Neural cell (in vitro differentiated cells): ENCODE results near the gene CSMD2. TPM values are rescaled to one million over a fixed set of nuclear protein-coding genes. Genes with fewer than 3 reads are reported as not detected.

Experiments used
- H2AFZ ChIP-seq: fragments of 200-600, 300-800 bp; sonication (generic), shearing (Covaris generic); 2 replicates; pipeline ENCODE4 v1.6.0; 2014; ENCODE audit warnings: low read depth, mild to moderate bottlenecking, antibody characterized with exemption, low read length, moderate library complexity
- H3F3A ChIP-seq: fragments of 200-600 bp; shearing (Covaris generic); 2 replicates; pipeline ENCODE4 v1.6.1; 2016; ENCODE audit warnings: mild to moderate bottlenecking, moderate library complexity, mixed read lengths, antibody characterized with exemption, low read length; ENCODE audit not compliant: insufficient read depth, poor library complexity, severe bottlenecking
- H3K27ac ChIP-seq: fragments of 200-600, 300-800 bp; sonication (generic), shearing (Covaris generic); 2 replicates; pipeline ENCODE4 v1.5.1; 2014; ENCODE audit warnings: mild to moderate bottlenecking, low read length, moderate library complexity
- H3K27me3 ChIP-seq: fragments of 300-800, 200-600 bp; sonication (generic), shearing (Covaris generic); 2 replicates; pipeline ENCODE4 v1.6.0; 2014; ENCODE audit warnings: mild to moderate bottlenecking, low read depth, low read length, moderate library complexity; ENCODE audit not compliant: insufficient read depth
- H3K36me3 ChIP-seq: fragments of 300-800, 200-600 bp; sonication (generic), shearing (Covaris generic); 2 replicates; pipeline ENCODE4 v1.5.1; 2014; ENCODE audit warnings: mild to moderate bottlenecking, antibody characterized with exemption, low read length, moderate library complexity; ENCODE audit not compliant: insufficient read depth
- H3K4me2 ChIP-seq: fragments of 300-800, 200-600 bp; sonication (generic), shearing (Covaris generic); 2 replicates; pipeline ENCODE4 v1.6.0; 2014; ENCODE audit warnings: mild to moderate bottlenecking, low read length
- H3K4me3 ChIP-seq: fragments of 300-800, 200-600 bp; sonication (generic), shearing (Covaris generic); 2 replicates; pipeline ENCODE4 v1.5.1; 2014; ENCODE audit warnings: mild to moderate bottlenecking, low read length, moderate library complexity
- H3K79me2 ChIP-seq: fragments of 200-600 bp; shearing (Covaris generic); replicated peaks from 2 replicates; pipeline ENCODE4 v1.6.0; 2014; ENCODE audit warnings: mild to moderate bottlenecking, low read length, moderate library complexity; ENCODE audit not compliant: insufficient read depth
- H3K9ac ChIP-seq: fragments of 300-800, 200-600 bp; sonication (generic), shearing (Covaris generic); 2 replicates; pipeline ENCODE4 v1.6.1; 2016; ENCODE audit warnings: mild to moderate bottlenecking, low read length, mixed read lengths
- H3K9me2 ChIP-seq: fragments of 200-600 bp; shearing (Covaris generic); 2 replicates; pipeline ENCODE4 v1.6.1; 2016; ENCODE audit warnings: mild to moderate bottlenecking, low read length, mixed read lengths; ENCODE audit not compliant: insufficient read depth
- H3K9me3 ChIP-seq: fragments of 200-600, 300-800 bp; sonication (generic), shearing (Covaris generic); 2 replicates; pipeline ENCODE4 v1.6.1; 2016; ENCODE audit warnings: mild to moderate bottlenecking, mixed run types, low read length, moderate library complexity, mixed read lengths
- H4K20me1 ChIP-seq: fragments of 200-600 bp; shearing (Covaris generic); 2 replicates; pipeline ENCODE4 v1.6.1; 2016; ENCODE audit warnings: mild to moderate bottlenecking, mixed run types; ENCODE audit not compliant: insufficient read depth
- EP300 ChIP-seq: fragments of 450-650 bp; conservative IDR thresholded peaks from 2 replicates; pipeline ENCODE4 v1.6.1; 2014; ENCODE audit warnings: antibody characterized with exemption, mild to moderate bottlenecking, moderate library complexity; ENCODE audit not compliant: poor library complexity, severe bottlenecking
- EZH2 ChIP-seq: fragments of 200-600, 300-800 bp; shearing (Covaris generic), sonication (generic); IDR thresholded peaks from 2 replicates; pipeline ENCODE4 v1.6.1; 2014; ENCODE audit warnings: antibody characterized with exemption, low read length, borderline replicate concordance, mild to moderate bottlenecking; ENCODE audit not compliant: insufficient read depth, poor library complexity, severe bottlenecking
- MXI1 ChIP-seq: fragments of 450-650 bp; conservative IDR thresholded peaks from 2 replicates; pipeline ENCODE4 v1.6.1; 2014; ENCODE audit warnings: antibody characterized with exemption, mild to moderate bottlenecking; ENCODE audit not compliant: poor library complexity, severe bottlenecking
- POLR2AphosphoS5 ChIP-seq: IDR thresholded peaks from 2 replicates; pipeline ENCODE4 v1.6.1; 2012
- RAD21 ChIP-seq: fragments of 450-650 bp; conservative IDR thresholded peaks from 2 replicates; pipeline ENCODE4 v1.6.1; 2014; ENCODE audit warnings: antibody characterized with exemption, mild to moderate bottlenecking, moderate library complexity
- SMC3 ChIP-seq: fragments of 450-650 bp; conservative IDR thresholded peaks from 2 replicates; pipeline ENCODE4 v1.6.1; 2014; ENCODE audit warnings: antibody characterized with exemption, mild to moderate bottlenecking, moderate library complexity; ENCODE audit not compliant: poor library complexity
- TAF1 ChIP-seq: IDR thresholded peaks from 2 replicates; pipeline ENCODE4 v1.6.1; 2012; ENCODE audit warnings: low read depth
- polyA plus RNA-seq: library from polyadenylated mRNA; depleted of rRNA; stranded (reverse); fragments of >200 nt; gene quantifications from 2 replicates; pipeline ENCODE4 v1.2.3, GENCODE V29; 2014
- TF ChIP-seq, protein P1 (sequence below): fragments of 450-650 bp; IDR thresholded peaks from 2 replicates; pipeline ENCODE4 v1.5.1; 2014; ENCODE audit warnings: antibody characterized with exemption, mild to moderate bottlenecking, moderate library complexity; ENCODE audit not compliant: poor library complexity, severe bottlenecking
- TF ChIP-seq, protein P2 (sequence below): IDR thresholded peaks from 2 replicates; pipeline ENCODE4 v1.6.1; 2012; ENCODE audit warnings: borderline replicate concordance

CSMD2 gene
- polyA plus RNA-seq, 1 donor from 2014 or later = 9.6 TPM

DNA sequence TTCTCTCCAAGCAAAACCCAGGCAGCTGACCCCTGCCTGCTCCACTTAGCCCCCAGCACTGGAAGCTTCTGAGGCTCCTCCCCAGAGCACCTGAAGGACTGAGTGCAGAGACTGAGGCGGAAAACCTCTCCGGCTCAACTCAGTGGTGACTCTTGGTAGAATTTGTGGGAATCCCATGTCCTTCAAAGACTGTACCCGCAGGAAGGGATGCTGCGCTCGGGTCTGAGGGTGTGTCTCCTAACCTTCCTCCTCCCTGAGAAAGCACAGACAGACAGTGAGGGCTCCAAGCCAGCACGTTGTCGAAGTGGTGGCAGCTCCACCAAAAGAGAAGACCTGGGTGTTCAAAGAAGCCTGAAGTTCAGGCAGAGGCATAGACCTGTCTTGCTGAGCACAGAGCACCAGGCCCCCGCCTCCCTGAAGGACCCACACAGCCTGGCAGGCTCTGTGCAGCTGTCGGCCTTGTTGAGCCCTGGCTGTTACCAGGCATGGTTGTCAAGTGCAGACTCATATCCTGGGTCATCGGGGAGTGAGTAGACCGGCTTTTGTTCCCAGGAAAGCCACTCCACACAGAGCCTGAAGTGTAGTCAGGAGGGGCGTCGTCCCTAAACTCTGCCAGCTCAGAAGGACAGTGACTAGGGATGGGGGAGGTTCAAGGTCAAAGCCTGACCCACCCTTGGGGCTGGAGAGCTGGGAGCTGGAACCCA is 36.7 kb downstream of the CSMD2 start:
- no peaks in the 10 kb centered on the region for H3K9me2 ChIP-seq
- no peak overlapping the region for H3K27ac ChIP-seq
- H3F3A ChIP-seq = no peaks in the 10 kb centered on the region
- no peak overlapping the region for H2AFZ ChIP-seq
- H3K36me3 ChIP-seq = no peaks in the 10 kb centered on the region
- H3K4me2 ChIP-seq = no peak overlapping the region
- H3K4me3 ChIP-seq = no peak overlapping the region
- no peaks in the 10 kb centered on the region for H3K79me2 ChIP-seq
- TF ChIP-seq RAD21 = no peak
- TF ChIP-seq TAF1 = no peak
- no peak for TF ChIP-seq POLR2AphosphoS5
- TF ChIP-seq, protein P1, sequence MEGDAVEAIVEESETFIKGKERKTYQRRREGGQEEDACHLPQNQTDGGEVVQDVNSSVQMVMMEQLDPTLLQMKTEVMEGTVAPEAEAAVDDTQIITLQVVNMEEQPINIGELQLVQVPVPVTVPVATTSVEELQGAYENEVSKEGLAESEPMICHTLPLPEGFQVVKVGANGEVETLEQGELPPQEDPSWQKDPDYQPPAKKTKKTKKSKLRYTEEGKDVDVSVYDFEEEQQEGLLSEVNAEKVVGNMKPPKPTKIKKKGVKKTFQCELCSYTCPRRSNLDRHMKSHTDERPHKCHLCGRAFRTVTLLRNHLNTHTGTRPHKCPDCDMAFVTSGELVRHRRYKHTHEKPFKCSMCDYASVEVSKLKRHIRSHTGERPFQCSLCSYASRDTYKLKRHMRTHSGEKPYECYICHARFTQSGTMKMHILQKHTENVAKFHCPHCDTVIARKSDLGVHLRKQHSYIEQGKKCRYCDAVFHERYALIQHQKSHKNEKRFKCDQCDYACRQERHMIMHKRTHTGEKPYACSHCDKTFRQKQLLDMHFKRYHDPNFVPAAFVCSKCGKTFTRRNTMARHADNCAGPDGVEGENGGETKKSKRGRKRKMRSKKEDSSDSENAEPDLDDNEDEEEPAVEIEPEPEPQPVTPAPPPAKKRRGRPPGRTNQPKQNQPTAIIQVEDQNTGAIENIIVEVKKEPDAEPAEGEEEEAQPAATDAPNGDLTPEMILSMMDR = no peak
- no peak for TF ChIP-seq MXI1
- no peak for TF ChIP-seq EZH2
- TF ChIP-seq, protein P2, sequence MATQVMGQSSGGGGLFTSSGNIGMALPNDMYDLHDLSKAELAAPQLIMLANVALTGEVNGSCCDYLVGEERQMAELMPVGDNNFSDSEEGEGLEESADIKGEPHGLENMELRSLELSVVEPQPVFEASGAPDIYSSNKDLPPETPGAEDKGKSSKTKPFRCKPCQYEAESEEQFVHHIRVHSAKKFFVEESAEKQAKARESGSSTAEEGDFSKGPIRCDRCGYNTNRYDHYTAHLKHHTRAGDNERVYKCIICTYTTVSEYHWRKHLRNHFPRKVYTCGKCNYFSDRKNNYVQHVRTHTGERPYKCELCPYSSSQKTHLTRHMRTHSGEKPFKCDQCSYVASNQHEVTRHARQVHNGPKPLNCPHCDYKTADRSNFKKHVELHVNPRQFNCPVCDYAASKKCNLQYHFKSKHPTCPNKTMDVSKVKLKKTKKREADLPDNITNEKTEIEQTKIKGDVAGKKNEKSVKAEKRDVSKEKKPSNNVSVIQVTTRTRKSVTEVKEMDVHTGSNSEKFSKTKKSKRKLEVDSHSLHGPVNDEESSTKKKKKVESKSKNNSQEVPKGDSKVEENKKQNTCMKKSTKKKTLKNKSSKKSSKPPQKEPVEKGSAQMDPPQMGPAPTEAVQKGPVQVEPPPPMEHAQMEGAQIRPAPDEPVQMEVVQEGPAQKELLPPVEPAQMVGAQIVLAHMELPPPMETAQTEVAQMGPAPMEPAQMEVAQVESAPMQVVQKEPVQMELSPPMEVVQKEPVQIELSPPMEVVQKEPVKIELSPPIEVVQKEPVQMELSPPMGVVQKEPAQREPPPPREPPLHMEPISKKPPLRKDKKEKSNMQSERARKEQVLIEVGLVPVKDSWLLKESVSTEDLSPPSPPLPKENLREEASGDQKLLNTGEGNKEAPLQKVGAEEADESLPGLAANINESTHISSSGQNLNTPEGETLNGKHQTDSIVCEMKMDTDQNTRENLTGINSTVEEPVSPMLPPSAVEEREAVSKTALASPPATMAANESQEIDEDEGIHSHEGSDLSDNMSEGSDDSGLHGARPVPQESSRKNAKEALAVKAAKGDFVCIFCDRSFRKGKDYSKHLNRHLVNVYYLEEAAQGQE = no peak
- TF ChIP-seq SMC3 = no peak
- TF ChIP-seq EP300 = no peak
- no peak overlapping the region for H3K9ac ChIP-seq
- H3K27me3 ChIP-seq = no peaks in the 10 kb centered on the region
- H3K9me3 ChIP-seq = no peaks in the 10 kb centered on the region
- H4K20me1 ChIP-seq = no peaks in the 10 kb centered on the region

DNA sequence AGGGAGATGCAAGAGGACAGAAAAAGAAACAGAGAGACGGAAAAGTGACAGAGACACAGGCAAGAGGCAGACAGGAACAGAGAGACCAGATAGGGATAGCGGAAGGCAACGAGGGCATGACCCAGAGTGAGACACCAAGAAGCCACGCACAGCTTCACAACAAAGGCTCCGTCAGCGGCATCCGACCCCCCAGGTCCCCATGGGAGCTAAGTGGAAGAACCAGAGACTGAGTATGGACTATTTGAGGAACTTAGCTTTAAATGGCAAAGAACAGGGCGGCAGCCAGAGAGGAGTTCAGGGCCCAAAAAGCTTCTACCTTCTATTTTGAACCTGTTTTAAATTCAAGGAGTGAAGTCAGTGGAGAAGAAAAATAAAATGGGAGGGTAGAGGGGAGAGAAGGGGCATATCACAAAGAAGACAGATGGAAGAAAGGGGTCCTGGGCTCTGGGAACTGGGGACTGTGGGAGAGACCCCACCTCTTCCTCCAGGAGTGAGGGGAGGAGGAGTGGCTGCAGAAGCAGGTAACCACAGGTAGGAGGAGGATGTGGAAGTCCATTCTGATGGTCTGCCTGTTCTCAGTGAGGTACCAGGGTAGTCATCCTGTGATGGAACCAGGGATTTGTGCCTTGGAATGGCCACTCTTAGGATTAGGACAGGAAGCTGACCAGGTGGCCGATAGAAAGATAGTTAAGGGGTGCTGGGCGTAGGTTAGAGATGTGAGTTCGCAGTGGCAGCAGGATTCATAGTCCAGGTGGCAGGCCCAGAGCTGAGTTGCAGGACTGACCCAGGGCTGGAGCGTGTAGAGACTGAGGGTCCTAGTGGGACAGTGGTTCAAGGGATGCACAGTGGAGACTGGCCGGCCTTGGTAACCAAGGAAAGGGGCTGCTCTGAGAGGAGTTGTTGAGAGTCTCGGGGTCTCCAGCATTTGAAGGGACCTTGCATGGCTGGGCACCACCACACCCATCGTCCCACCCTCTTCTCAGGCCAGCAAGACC is 37.7 kb downstream of the CSMD2 start:
- H4K20me1 ChIP-seq = no peaks in the 10 kb centered on the region
- H3K27ac ChIP-seq = no peak overlapping the region
- H3K79me2 ChIP-seq = no peaks in the 10 kb centered on the region
- H3K9ac ChIP-seq = no peak overlapping the region
- H3K4me2 ChIP-seq = no peak overlapping the region
- TF ChIP-seq RAD21 = no peak
- TF ChIP-seq MXI1 = no peak
- no peak for TF ChIP-seq TAF1
- TF ChIP-seq EP300 = no peak
- no peak for TF ChIP-seq EZH2
- no peak for TF ChIP-seq SMC3
- TF ChIP-seq, protein P2 = no peak
- TF ChIP-seq POLR2AphosphoS5 = no peak
- TF ChIP-seq, protein P1 = no peak
- no peak overlapping the region for H2AFZ ChIP-seq
- no peaks in the 10 kb centered on the region for H3F3A ChIP-seq
- no peak overlapping the region for H3K4me3 ChIP-seq
- H3K9me3 ChIP-seq = no peaks in the 10 kb centered on the region
- H3K36me3 ChIP-seq = no peaks in the 10 kb centered on the region
- H3K27me3 ChIP-seq = no peaks in the 10 kb centered on the region
- H3K9me2 ChIP-seq = no peaks in the 10 kb centered on the region
